Retinal pigment epithelial cell (primary cell): ENCODE measurements around the gene CD81.
A peak's percentile ranks its signal among the peaks of the same experiment; 100 is the strongest.

Experiments used
- DNase-seq: peaks from one replicate; pipeline ENCODE4 v3.0.0-alpha.2; 2010; ENCODE audit warnings: low read depth
- H3K4me3 ChIP-seq: 2 replicates; pipeline ENCODE4 v1.5.1; 2011; ENCODE audit warnings: mild to moderate bottlenecking, low read length, control low read depth, moderate library complexity
- TF ChIP-seq, protein P1 (sequence below): conservative IDR thresholded peaks from 2 replicates; pipeline ENCODE4 v1.5.1; 2011; ENCODE audit warnings: low read depth, low read length, control low read depth, inconsistent platforms

Gene CD81

DNA sequence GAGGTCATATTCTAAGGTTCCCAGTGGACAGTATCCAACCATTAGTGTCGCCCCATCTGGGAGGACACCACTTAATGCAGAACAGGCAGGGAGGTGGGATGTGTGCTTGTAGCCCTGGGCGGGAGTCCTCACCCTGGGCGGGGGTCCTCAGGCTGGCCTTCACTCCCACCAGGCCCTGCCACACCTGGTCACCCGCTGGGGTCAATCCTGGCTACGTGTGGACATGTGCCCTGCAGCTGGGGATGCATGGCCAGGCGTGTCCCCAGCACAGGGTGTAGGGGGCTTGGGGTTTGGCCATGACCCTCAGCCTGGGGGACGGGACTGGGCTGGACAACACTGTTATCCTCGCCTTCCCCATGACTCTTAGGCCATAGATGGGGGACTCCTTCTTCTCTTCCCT lies 48.4 kb downstream of the CD81 start:
- DNase-seq, result no peak
- TF ChIP-seq, protein P1, sequence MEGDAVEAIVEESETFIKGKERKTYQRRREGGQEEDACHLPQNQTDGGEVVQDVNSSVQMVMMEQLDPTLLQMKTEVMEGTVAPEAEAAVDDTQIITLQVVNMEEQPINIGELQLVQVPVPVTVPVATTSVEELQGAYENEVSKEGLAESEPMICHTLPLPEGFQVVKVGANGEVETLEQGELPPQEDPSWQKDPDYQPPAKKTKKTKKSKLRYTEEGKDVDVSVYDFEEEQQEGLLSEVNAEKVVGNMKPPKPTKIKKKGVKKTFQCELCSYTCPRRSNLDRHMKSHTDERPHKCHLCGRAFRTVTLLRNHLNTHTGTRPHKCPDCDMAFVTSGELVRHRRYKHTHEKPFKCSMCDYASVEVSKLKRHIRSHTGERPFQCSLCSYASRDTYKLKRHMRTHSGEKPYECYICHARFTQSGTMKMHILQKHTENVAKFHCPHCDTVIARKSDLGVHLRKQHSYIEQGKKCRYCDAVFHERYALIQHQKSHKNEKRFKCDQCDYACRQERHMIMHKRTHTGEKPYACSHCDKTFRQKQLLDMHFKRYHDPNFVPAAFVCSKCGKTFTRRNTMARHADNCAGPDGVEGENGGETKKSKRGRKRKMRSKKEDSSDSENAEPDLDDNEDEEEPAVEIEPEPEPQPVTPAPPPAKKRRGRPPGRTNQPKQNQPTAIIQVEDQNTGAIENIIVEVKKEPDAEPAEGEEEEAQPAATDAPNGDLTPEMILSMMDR, result no peak
- H3K4me3 ChIP-seq, result no peak overlapping the region

DNA sequence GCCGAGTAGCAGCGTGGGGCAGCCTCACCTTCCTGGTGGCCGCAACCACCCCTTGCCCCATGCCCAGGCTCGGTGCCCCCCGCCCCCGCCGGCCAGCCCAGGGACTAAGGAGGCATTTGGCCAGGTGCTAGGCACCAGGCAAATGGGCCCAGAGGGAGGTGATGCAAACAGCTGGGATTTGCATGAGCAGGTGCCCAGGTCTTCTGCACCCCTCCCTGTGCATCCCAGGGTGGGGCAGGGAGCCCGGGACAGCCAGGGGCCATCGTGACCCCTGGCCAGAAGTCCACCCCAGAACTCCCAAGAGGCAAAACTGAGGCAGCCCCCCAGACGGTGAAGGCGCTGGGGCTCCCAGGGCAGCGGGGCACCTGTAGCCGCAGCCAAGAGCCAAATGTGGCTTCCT lies 49.1 kb downstream of the CD81 start:
- no peak overlapping the region for H3K4me3 ChIP-seq
- TF ChIP-seq, protein P1, result no peak
- no peak for DNase-seq

DNA sequence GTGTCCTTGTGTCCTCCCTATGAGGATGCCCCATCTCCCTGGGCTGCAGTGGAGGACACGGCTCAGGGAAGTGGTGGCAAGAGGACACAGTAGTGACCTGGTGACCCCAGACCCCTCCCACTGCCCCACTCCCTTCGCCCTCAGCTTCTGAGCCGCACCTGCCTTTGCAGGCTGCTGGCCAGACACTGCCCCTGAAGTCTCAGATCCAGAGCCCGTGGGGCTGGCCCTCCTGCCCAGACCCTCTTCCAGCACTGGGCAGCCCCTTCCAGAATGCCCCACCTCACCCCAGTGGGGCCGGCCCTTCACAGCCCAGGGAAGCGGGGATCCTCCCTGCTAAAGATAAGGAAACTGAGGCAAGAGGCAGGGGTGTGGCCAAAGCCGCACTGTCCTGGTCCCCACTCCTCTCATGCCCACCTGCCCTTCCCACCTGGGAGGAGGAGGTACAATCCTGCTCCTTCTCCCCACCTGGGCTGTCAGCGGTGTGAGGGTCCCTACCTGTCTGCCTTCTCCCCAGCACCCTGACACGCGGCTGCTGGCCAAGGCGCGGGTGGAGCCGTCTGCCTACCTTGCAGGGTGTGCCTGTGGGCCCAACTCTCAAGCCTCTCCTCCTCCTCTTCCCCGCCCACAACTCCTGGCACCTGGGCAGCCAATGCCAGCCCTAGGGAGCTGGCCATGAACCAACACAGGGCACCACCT lies 49.9 kb downstream of the CD81 start:
- no peak overlapping the region for H3K4me3 ChIP-seq
- TF ChIP-seq, protein P1, result no peak
- no peak for DNase-seq

DNA sequence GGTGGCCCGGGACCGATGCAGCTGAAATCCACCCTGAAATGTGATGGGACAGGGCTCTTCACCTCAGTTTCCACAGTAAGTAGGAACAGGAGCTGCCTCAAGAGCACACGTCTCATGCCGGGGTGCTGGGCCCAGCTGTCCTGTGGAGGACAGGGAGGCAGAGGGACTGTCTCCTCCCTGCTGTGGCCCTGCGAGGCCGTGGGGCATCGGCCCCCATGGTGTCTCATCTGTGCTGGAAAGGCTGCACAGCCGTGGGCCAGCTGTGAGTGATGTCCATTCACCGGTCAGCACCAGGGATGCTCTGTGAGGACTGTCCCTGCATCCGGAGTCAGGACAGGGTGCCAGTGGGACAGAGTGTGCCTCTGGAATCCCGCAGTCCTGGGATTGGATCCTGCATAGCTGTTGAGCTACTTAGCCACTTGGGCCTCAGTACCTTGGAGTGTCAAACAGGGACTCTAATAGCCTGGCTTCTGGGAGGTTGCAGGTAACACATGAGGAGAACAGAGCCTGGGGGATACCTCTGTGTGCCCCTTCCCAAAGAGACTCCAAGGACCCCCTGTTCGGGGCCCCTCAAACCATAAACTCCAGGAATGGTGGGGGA lies 50.7 kb downstream of the CD81 start:
- TF ChIP-seq, protein P1, result no peak
- no peak for DNase-seq
- H3K4me3 ChIP-seq, result no peak overlapping the region

DNA sequence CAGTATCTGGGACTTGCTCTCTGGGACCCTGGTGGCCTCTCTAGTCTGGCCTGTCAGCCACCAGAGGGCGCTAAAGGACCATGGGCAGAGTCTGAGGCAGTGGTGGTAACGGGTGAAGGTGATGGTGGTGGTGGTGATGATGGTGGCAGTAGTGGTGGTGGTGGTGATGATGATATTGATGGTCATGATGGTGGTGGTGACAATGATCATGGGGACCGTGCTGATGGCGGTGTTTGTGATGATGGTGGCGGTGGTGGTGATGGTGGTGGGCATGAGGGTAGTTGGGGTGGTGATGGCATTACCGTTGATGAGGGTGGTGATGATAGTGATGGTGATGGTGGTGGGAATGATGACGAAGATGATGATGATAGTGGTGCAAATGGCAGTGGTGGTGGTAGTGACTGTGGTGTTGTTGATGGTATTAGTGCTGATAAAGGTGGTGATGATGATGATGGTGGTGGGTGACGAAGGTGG lies 51.2 kb downstream of the CD81 start:
- no peak for DNase-seq
- TF ChIP-seq, protein P1, result peak; percentile 91
- H3K4me3 ChIP-seq, result no peak overlapping the region

DNA sequence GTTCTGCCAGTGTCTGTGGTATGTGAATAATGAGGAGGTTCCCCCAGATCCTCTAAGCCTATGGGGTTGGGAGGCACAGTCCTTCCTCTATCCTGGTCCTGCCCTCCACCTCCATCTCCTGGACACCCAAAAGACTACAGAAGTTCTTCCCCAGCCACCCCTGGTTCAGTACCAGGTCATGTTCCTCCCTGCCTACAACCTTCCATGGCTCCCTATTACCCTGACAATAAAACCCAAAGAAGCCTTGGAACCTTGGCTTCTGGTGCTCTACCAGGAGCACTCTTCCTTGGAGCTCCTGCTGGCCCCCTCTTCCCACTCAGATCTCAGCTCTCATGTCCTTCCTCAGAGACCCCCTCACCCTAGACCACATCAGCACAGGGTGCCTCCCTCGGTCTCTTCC lies 54.3 kb downstream of the CD81 start:
- no peak for DNase-seq
- TF ChIP-seq, protein P1, result no peak
- no peak overlapping the region for H3K4me3 ChIP-seq

DNA sequence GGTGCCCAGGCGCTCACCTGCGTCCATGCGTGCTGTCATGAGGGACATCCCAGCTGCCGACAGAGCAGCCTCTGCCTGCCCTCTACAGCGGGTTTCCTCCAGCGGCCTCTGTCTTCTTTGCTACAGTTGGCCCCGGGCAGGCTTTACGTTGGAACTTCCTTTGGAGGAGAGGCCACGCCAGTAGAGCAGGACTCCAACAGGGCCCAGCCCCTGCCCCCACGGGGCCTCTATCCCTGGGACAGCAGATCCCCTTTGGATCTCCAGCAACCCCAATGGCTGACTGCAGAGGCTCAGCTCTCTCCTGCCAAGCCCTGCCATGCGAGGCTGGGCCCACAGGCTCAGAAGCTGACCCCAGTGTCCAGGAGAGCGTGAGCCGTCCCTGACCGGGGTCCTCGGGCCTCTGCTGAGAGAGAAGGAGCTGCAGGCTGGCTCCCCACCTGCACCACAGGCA lies 55.1 kb downstream of the CD81 start:
- H3K4me3 ChIP-seq, result no peak overlapping the region
- TF ChIP-seq, protein P1, result no peak
- DNase-seq, result no peak
